Neutrophil (primary cell): ENCODE data around the gene SHQ1.

ENCODE experiments used
- H3K27ac ChIP-seq: fragments of 200-600 bp; sonication (generic); 2 replicates; pipeline ENCODE4 v1.5.1; 2016; ENCODE audit warnings: mild to moderate bottlenecking, moderate library complexity
- H3K27me3 ChIP-seq: fragments of 200-600 bp; sonication (generic); 2 replicates; pipeline ENCODE4 v1.6.0; 2016; ENCODE audit warnings: mild to moderate bottlenecking
- H3K36me3 ChIP-seq: fragments of 200-600 bp; sonication (generic); 2 replicates; pipeline ENCODE4 v1.5.1; 2017
- H3K4me1 ChIP-seq, 2 experiments: fragments of 200-600 bp in 1 of 2; sonication (generic) in 1 of 2; 1 replicate in 1 of 2; 2 replicates in 1 of 2; pipeline versions ENCODE4 v1.5.1 to v1.6.1; 2013 to 2016; ENCODE audit warnings: low read depth in 1 of 2, low read length in 1 of 2, mild to moderate bottlenecking in 1 of 2, moderate library complexity in 1 of 2; ENCODE audit not compliant: control insufficient read depth in 1 of 2, insufficient read depth in 1 of 2
- H3K4me3 ChIP-seq, 2 experiments: fragments of 200-600 bp in 1 of 2; sonication (generic) in 1 of 2; 1 replicate in 1 of 2; 2 replicates in 1 of 2; pipeline ENCODE4 v1.5.1; 2013 to 2016; ENCODE audit warnings: low read depth in 1 of 2, low read length in 1 of 2, mild to moderate bottlenecking in 1 of 2, moderate library complexity in 1 of 2
- H3K9me3 ChIP-seq: fragments of 200-600 bp; sonication (generic); 2 replicates; pipeline ENCODE4 v1.5.1; 2016
- TF ChIP-seq, protein P1 (sequence below): fragments of 200-600 bp; sonication (generic); IDR thresholded peaks from 2 replicates; pipeline ENCODE4 v1.5.1; 2016; ENCODE audit warnings: antibody characterized with exemption

The SHQ1 gene

DNA sequence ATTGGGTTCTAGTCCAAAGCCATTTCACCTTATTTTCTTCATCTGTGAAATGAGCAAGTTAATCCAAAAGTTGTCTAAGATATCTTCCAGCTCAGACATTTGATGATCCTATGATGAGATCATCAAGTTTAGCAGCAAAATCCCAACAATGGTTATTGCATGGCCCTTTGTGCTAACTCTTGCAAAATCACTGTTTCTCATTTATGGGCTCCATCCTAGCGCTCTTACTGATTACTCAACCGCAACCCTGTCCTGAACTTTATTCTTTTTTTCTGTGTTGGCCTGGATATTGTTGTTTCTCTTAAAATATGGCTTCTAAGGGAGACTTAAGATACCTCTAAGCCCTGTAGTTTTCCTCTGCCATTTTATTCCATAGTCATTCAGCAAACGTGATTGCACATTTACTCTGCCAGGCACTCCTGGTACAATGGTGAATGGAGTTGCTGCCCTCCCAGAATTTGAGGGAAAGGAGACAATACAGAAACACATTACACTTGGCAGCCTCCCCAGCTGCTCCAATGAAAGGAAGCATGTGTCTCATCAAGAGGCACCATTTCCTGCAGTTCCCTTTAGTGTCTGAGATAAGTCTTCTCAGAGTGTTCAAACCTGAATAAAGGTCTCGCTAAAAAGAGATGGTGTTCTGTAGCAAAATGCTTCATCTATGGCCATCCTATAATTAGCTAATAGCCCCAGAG is 44.0 kb upstream of the SHQ1 start:
- Histone ChIP-seq H3K36me3 (no peaks in the 10 kb centered on the region), H3K4me1 (peaks cover 31 to 41% of the 10 kb centered on the region in 2 experiments), H3K27ac (no peak overlapping the region), H3K4me3 (no peak overlapping the region), H3K27me3 (peaks cover 18% of the 10 kb centered on the region), H3K9me3 (no peaks in the 10 kb centered on the region)
- TF ChIP-seq, protein P1, sequence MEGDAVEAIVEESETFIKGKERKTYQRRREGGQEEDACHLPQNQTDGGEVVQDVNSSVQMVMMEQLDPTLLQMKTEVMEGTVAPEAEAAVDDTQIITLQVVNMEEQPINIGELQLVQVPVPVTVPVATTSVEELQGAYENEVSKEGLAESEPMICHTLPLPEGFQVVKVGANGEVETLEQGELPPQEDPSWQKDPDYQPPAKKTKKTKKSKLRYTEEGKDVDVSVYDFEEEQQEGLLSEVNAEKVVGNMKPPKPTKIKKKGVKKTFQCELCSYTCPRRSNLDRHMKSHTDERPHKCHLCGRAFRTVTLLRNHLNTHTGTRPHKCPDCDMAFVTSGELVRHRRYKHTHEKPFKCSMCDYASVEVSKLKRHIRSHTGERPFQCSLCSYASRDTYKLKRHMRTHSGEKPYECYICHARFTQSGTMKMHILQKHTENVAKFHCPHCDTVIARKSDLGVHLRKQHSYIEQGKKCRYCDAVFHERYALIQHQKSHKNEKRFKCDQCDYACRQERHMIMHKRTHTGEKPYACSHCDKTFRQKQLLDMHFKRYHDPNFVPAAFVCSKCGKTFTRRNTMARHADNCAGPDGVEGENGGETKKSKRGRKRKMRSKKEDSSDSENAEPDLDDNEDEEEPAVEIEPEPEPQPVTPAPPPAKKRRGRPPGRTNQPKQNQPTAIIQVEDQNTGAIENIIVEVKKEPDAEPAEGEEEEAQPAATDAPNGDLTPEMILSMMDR: no peak

DNA sequence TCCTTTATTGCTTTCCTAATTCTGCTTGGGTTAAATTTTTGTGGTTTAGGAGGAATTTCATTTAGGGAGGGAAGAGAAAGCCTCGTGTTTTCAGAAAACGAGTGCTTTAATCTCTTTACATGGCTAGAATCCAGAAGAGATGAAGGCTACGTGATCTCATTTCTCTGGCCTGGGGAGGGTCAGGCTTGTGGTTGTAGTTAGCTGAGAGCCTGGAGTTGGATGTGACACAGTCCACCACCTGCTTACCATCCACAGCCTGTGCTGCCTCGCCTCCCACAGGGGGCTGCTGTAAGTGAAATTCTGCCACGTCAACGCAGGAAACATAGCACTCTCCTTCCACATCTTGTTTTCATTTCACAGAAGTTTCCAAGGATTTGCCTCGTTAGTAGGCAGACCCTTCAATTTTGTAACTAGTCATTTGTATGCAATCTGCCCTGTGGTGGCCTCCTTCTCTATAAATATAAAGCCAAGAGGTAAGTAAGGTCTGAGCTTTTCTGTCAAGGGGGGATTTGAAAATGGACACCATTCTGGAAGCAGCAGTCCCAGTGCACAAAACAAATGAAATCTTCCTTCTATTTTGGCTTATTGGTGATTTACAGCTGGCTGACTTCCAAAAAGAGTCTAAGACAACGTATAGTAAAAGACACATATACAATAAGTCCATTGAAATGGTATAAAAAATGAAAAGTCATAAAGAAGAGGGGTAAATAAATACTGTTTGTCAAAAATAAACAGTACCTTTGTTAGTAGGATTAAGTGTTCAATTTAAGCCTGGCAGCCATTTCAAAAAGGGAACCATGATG is 43.0 kb upstream of the SHQ1 start:
- Histone ChIP-seq H3K4me1 (peaks cover 36 to 46% of the 10 kb centered on the region in 2 experiments), H3K27ac (no peak overlapping the region), H3K36me3 (no peaks in the 10 kb centered on the region), H3K9me3 (no peaks in the 10 kb centered on the region), H3K27me3 (peaks cover 23% of the 10 kb centered on the region), H3K4me3 (no peak overlapping the region)
- TF ChIP-seq, protein P1: no peak

DNA sequence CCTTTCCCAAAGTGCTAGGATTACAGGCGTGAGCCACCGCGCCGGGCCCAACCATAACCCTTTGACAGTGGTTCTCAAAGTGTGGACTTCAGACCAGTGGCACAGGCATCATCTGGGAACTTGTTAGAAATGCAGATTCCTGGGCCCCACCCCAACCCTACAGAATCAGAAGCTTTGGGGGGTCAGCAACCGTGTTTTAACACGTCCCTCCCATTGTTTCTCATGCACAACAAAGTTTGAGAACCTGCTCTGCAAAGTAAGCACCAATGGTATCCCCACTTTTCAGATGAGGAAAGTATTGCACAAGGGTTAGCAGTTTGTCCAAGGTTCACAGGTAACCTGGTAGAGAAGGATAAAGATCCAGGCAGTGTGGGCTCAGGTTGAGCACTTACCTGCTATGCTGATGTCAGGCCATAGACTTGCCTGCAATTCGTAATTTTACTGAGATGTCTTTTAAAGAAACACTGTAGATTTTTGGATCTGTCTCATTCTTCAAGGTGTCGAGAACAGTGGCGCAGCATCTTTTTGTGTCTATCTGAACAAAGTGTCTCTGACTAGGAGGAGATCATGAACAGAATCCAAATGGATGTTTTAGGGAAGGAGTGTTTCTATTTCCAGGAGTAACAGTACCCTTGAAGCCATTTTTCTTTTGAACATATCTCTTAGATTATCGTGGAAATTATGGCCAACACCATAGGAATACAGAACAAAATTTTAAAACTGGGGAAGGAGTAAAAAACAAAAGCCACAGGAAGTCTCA is 42.1 kb upstream of the SHQ1 start:
- TF ChIP-seq, protein P1: no peak
- H3K4me3 ChIP-seq: no peak overlapping the region
- H3K9me3 ChIP-seq: no peaks in the 10 kb centered on the region
- no peak overlapping the region for H3K27ac ChIP-seq
- H3K4me1 ChIP-seq: peaks cover 33 to 45% of the 10 kb centered on the region in 2 experiments
- H3K27me3 ChIP-seq: peaks cover 23% of the 10 kb centered on the region
- no peaks in the 10 kb centered on the region for H3K36me3 ChIP-seq

DNA sequence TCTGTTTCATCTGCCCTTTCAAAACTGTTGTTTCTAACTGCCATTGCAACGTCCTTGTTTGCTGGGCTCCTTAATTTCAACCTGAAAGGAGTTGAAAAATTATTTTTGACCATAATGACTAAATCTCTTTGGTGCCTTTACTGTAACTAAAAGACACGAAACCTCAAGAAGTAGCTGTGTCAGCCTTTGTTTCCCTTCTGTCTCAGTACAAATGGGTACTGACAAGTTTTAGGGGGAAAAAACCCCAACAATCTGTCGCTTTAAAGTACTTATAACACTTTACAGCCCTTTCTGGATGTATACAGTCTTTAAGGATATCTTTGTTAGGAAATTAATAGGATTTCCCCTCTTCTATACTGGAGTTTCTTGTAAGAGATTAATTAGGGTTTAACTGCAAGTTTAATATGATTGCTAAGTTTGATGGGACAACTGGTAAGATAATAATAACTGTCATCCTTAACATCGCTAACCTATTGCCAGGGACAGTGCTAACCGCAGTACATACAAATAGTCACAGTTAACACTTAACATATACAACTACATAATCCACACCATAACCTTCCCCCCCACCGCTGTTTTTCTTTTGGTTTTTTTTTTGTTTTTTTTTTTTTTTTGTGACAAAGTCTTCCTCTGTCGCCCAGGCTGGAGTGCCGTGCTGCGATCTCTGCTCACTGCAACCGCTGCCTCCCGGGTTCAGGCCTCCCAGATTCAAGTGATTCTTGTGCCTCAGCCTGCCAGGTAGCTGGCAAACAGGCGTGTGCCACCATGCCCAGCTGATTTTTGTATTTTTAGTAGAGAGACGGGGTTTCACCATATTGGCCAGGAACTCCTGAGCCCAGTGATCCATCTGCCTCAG is 41.3 kb upstream of the SHQ1 start:
- Histone ChIP-seq H3K4me3 (no peak overlapping the region), H3K4me1 (peaks cover 25 to 37% of the 10 kb centered on the region in 2 experiments), H3K27ac (no peak overlapping the region), H3K36me3 (no peaks in the 10 kb centered on the region), H3K9me3 (no peaks in the 10 kb centered on the region), H3K27me3 (peaks cover 23% of the 10 kb centered on the region)
- TF ChIP-seq, protein P1: no peak
